GM19455 (cell line): ENCODE results near the gene NINJ2.
"Not testable (repeated sequence)": the region's sequence is repeated elsewhere in the genome, so short reads cannot be mapped to it uniquely, and the experiment has no call there.

Experiments used
- ATAC-seq: cut with Tn5 transposase; IDR thresholded peaks from one replicate; pipeline ENCODE4 v1.9.1; 2021; ENCODE audit not compliant: unreplicated experiment

NINJ2 gene

GRCh38 chr12:588024-588322 is 75.3 kb downstream of the NINJ2 start:
- ATAC-seq = no peak

GRCh38 chr12:587132-588023 is 75.9 kb downstream of the NINJ2 start:
- no peak for ATAC-seq

- no peak for ATAC-seq
These were observed 76.8 kb downstream of the NINJ2 start for GRCh38 chr12:586318-587071.

GRCh38 chr12:585062-586061 is 77.9 kb downstream of the NINJ2 start:
- no peak for ATAC-seq

- no peak for ATAC-seq
These were observed 79.9 kb downstream of the NINJ2 start for GRCh38 chr12:583251-583869.

- ATAC-seq = no peak
These were observed 81.5 kb downstream of the NINJ2 start for GRCh38 chr12:581746-582145.

GRCh38 chr12:581321-581720 is 81.9 kb downstream of the NINJ2 start:
- no peak for ATAC-seq

- no peak for ATAC-seq
These were observed 82.4 kb downstream of the NINJ2 start for GRCh38 chr12:580813-581212.

- ATAC-seq = no peak
These were observed 83.7 kb downstream of the NINJ2 start for GRCh38 chr12:579420-580110.

GRCh38 chr12:578748-579419 is 84.4 kb downstream of the NINJ2 start:
- ATAC-seq = no peak

- not testable (repeated sequence) for ATAC-seq
These were observed 85.1 kb downstream of the NINJ2 start for GRCh38 chr12:577994-578747.

- no peak for ATAC-seq
These were observed 86.6 kb downstream of the NINJ2 start for GRCh38 chr12:576615-577110.

- peak; percentile 87 for ATAC-seq
These were observed 87.2 kb downstream of the NINJ2 start for GRCh38 chr12:575948-576614.

- no peak for ATAC-seq
These were observed 88.1 kb downstream of the NINJ2 start for GRCh38 chr12:575129-575502.

- ATAC-seq = no peak
These were observed 88.6 kb downstream of the NINJ2 start for GRCh38 chr12:574475-575128.

GRCh38 chr12:573232-573631 is 90.0 kb downstream of the NINJ2 start:
- no peak for ATAC-seq

GRCh38 chr12:572532-572899 is 90.7 kb downstream of the NINJ2 start:
- ATAC-seq = no peak
